Neuronal stem cell (in vitro differentiated cells): Measurements from ENCODE around the gene OR2AT4.
"Not testable (repeated sequence)": the region's sequence is repeated elsewhere in the genome, so short reads cannot be mapped to it uniquely, and the experiment has no call there.

Experiments used
- DNase-seq: peaks from one replicate; pipeline ENCODE4 v3.0.0-alpha.2; 2013; ENCODE audit warnings: low spot score
- H2AFZ ChIP-seq: one replicate; pipeline ENCODE4 v1.6.1; 2013; ENCODE audit warnings: mild to moderate bottlenecking, low read length, inconsistent platforms
- H2AK5ac ChIP-seq: 2 replicates; pipeline ENCODE4 v1.6.1; 2013; ENCODE audit warnings: low read depth, mild to moderate bottlenecking, inconsistent platforms, low read length, moderate library complexity, mixed read lengths
- H2BK120ac ChIP-seq: 2 replicates; pipeline ENCODE4 v1.6.1; 2013; ENCODE audit warnings: low read depth, mild to moderate bottlenecking, inconsistent platforms, low read length, moderate library complexity, mixed read lengths
- H2BK12ac ChIP-seq: one replicate; pipeline ENCODE4 v1.6.1; 2013; ENCODE audit warnings: low read length, inconsistent platforms
- H2BK15ac ChIP-seq: 2 replicates; pipeline ENCODE4 v1.6.1; 2013; ENCODE audit warnings: mild to moderate bottlenecking, low read length, inconsistent platforms, mixed read lengths
- H2BK5ac ChIP-seq: one replicate; pipeline ENCODE4 v1.6.1; 2013; ENCODE audit warnings: inconsistent platforms, mild to moderate bottlenecking, low read length, moderate library complexity
- H3K14ac ChIP-seq: one replicate; pipeline ENCODE4 v1.6.1; 2013; ENCODE audit warnings: low read length, inconsistent platforms
- H3K18ac ChIP-seq: 2 replicates; pipeline ENCODE4 v1.6.1; 2013; ENCODE audit warnings: low read length, inconsistent platforms
- H3K23ac ChIP-seq: 2 replicates; pipeline ENCODE4 v1.6.1; 2013; ENCODE audit warnings: low read depth, mild to moderate bottlenecking, mixed read lengths, low read length, inconsistent platforms; ENCODE audit not compliant: poor library complexity
- H3K27ac ChIP-seq: replicated peaks from 3 replicates; pipeline ENCODE4 v1.5.1; 2013; ENCODE audit warnings: low read length, inconsistent platforms
- H3K27me3 ChIP-seq, 3 experiments: 2 replicates each; pipeline ENCODE4 v1.6.1; 2013; ENCODE audit warnings: low read length in 3 of 3, mild to moderate bottlenecking in 2 of 3, inconsistent platforms in 1 of 3, low read depth in 1 of 3, mixed read lengths in 1 of 3, moderate library complexity in 1 of 3; ENCODE audit not compliant: control insufficient read depth in 3 of 3, insufficient read depth in 3 of 3
- H3K36me3 ChIP-seq, 2 donors: replicated peaks in 1 of 2; 2 replicates each; pipeline ENCODE4 v1.6.1; 2013; ENCODE audit warnings: low read length in 2 of 2; ENCODE audit not compliant: control insufficient read depth in 2 of 2, insufficient read depth in 2 of 2
- H3K4ac ChIP-seq: 2 replicates; pipeline ENCODE4 v1.6.1; 2013; ENCODE audit warnings: inconsistent platforms, mild to moderate bottlenecking, low read length, moderate library complexity
- H3K4me1 ChIP-seq, 2 donors: 1 replicate in 1 of 2; 2 replicates in 1 of 2; pipeline ENCODE4 v1.6.1; 2013; ENCODE audit warnings: low read length in 2 of 2, low read depth in 1 of 2; ENCODE audit not compliant: control insufficient read depth in 2 of 2, insufficient read depth in 1 of 2
- H3K4me2 ChIP-seq: one replicate; pipeline ENCODE4 v1.6.1; 2013; ENCODE audit warnings: mild to moderate bottlenecking, low read length, inconsistent platforms; ENCODE audit not compliant: insufficient read depth, poor library complexity, severe bottlenecking
- H3K4me3 ChIP-seq, 2 donors: 2 replicates each; pipeline ENCODE4 v1.5.1; 2013; ENCODE audit warnings: low read length in 2 of 2, mild to moderate bottlenecking in 2 of 2, inconsistent platforms in 1 of 2, moderate library complexity in 1 of 2
- H3K79me1 ChIP-seq: one replicate; pipeline ENCODE4 v1.6.1; 2013; ENCODE audit warnings: low read depth, mild to moderate bottlenecking, inconsistent platforms, low read length, moderate library complexity
- H3K9ac ChIP-seq: one replicate; pipeline ENCODE4 v1.6.1; 2013; ENCODE audit warnings: mild to moderate bottlenecking, low read depth, low read length, inconsistent platforms; ENCODE audit not compliant: poor library complexity
- H3K9me3 ChIP-seq, 2 donors: replicated peaks in 1 of 2; 2 replicates each; pipeline versions ENCODE3 to v1.6.1; 2013; ENCODE audit warnings: low read length in 2 of 2, mild to moderate bottlenecking in 2 of 2, inconsistent platforms in 1 of 2, low read depth in 1 of 2, mixed read lengths in 1 of 2, moderate library complexity in 1 of 2; ENCODE audit not compliant: control insufficient read depth in 2 of 2, insufficient read depth in 1 of 2
- H4K8ac ChIP-seq: one replicate; pipeline ENCODE4 v1.6.1; 2013; ENCODE audit warnings: low read depth, mild to moderate bottlenecking, inconsistent platforms, low read length, moderate library complexity
- H4K91ac ChIP-seq: one replicate; pipeline ENCODE4 v1.6.1; 2013; ENCODE audit warnings: low read length, low read depth, mild to moderate bottlenecking, inconsistent platforms; ENCODE audit not compliant: poor library complexity
- WGBS, 2 donors: extraction: QIAGEN DNeasy Blood & Tissue Kit; methylation state at CpG; one replicate each; pipeline ENCODE4 v1.1.7; 2013; ENCODE audit warnings: missing lambda C conversion rate in 2 of 2, mixed read lengths in 1 of 2; ENCODE audit not compliant: insufficient read length in 2 of 2, insufficient replicate concordance in 1 of 2; ENCODE audit errors: extremely low coverage in 2 of 2; 5-methylcytosine and 5-hydroxymethylcytosine counted together

Gene OR2AT4

DNA sequence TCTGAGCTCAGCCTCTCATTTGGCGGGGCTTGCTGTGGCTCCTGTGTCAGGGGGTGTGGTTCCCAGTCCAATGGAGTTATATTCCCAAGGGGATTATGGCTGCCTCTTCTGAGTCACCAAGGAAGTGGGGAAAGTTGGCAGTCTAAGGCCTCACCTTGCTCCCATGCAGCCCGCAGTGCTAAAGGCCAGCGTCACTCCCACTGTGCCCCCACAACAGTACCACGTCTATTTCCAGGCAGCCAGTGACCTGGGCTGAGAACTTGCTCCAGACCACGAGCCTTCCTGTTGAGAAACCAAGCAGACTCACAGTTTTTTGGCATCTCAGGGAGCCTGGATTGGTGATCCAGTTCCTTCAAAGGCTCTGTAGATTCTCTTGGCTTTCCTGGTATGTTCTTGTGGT lies 45.6 kb downstream of the OR2AT4 start:
- no peak overlapping the region for H2BK12ac ChIP-seq
- H3K18ac ChIP-seq: no peak overlapping the region
- no peak overlapping the region for H2BK120ac ChIP-seq
- H3K4ac ChIP-seq: no peak overlapping the region
- no peaks in the 10 kb centered on the region for H3K36me3 ChIP-seq
- no peak overlapping the region for H3K4me2 ChIP-seq
- H2AK5ac ChIP-seq: no peak overlapping the region
- H3K14ac ChIP-seq: no peak overlapping the region
- no peaks in the 10 kb centered on the region for H3K27me3 ChIP-seq
- H3K27ac ChIP-seq: no peak overlapping the region
- peaks cover 0 to 3% of the 10 kb centered on the region in 2 donors for H3K9me3 ChIP-seq
- H3K4me3 ChIP-seq: no peak overlapping the region
- H4K8ac ChIP-seq: no peak overlapping the region
- H3K79me1 ChIP-seq: no peaks in the 10 kb centered on the region
- H2BK15ac ChIP-seq: no peak overlapping the region
- WGBS, 2 donors: no CpG with 5 or more reads among the region's 5 CpGs
- DNase-seq: no peak
- H4K91ac ChIP-seq: no peak overlapping the region
- H3K4me1 ChIP-seq: no peaks in the 10 kb centered on the region
- H3K9ac ChIP-seq: no peak overlapping the region
- no peak overlapping the region for H3K23ac ChIP-seq
- no peak overlapping the region for H2AFZ ChIP-seq
- no peak overlapping the region for H2BK5ac ChIP-seq

DNA sequence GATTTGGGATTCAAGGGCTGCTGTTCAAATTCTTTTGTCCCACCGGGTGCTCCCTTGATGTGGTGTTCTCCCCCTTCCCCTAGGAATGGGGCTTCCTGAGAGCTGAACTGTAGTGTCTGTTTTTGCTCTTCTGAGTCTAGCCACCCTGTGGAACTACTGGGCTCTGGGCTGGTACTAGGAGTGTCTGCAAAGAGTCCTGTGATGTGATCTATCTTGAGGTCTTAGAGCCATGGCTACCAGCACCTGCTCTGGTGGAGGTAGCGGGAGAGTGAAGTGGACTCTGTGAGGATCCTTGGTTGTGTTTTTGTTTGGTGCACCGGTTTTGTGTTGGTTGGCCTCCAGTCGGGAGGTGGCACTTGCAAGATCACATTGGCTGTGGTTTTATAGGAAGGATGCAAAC lies 46.2 kb downstream of the OR2AT4 start:
- no peaks in the 10 kb centered on the region for H3K79me1 ChIP-seq
- H3K9me3 ChIP-seq: peaks cover 0 to 3% of the 10 kb centered on the region in 2 donors
- no peak overlapping the region for H2BK12ac ChIP-seq
- no peak overlapping the region for H3K4me2 ChIP-seq
- H2AFZ ChIP-seq: no peak overlapping the region
- no peaks in the 10 kb centered on the region for H3K4me1 ChIP-seq
- no peak overlapping the region for H4K8ac ChIP-seq
- H3K9ac ChIP-seq: no peak overlapping the region
- no peak overlapping the region for H2AK5ac ChIP-seq
- no peak overlapping the region for H2BK5ac ChIP-seq
- H3K36me3 ChIP-seq: no peaks in the 10 kb centered on the region
- H3K27ac ChIP-seq: no peak overlapping the region
- no peak overlapping the region for H2BK120ac ChIP-seq
- no CpG with 5 or more reads among the region's 4 CpGs for WGBS, 2 donors
- DNase-seq: no peak
- no peak overlapping the region for H3K4ac ChIP-seq
- no peak overlapping the region for H3K18ac ChIP-seq
- no peak overlapping the region for H3K23ac ChIP-seq
- no peak overlapping the region for H2BK15ac ChIP-seq
- no peak overlapping the region for H3K14ac ChIP-seq
- no peak overlapping the region for H3K4me3 ChIP-seq
- H3K27me3 ChIP-seq: no peaks in the 10 kb centered on the region
- H4K91ac ChIP-seq: no peak overlapping the region

DNA sequence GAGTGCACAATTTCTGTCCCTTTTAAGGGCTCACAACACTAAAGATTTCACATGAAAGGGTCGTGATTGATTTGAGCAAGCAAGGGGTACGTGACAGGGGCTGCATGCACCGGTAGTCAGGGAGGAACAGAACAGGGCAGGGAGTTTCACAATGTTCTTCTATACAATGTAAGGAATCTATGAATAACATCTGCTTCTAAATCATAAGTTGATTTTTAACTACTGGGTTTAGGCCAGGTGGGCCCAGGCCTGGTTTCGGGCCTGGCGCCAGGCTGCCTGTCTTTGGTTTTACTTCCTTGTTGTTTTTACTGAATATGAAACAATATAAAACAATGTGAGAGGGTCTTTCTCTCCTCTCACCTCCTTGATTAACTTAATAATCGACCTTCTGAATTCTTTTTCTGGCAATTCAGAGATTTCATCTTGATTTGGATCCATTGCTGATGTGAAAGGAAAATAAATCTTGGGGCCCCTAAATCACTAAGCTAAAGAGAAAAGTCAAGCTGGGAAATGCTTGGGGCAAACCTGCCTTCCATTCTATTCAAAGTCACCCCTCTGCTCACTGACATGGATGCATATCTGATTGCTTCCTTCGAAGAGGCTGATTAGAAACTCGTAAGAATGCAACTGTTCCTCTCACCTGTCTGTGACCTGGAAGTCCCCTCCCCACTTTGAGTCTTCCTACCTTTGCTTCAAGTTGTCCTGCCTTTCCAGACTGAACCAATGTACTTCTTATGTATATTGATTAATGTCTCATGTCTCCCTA lies 47.0 kb downstream of the OR2AT4 start:
- H2BK12ac ChIP-seq: not testable (repeated sequence)

DNA sequence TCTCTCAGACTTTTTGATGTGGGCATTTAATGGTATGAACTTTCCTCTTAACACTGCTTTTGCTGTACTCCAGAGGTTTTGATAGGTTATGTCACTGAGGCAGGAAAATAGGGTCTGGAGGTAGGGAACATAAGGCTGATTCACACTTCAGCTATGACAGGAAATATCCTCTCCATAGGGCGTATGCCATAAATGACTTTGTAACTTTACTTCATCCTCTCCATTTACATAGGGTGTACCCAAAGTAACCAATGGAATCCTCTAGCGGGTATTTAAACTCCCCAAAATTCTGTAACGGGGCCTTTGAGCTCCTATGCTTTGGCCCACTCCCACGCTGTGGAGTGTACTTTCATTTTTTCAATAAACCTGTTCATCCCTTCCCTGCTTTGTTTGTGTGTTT lies 49.5 kb downstream of the OR2AT4 start:
- no peak overlapping the region for H3K4ac ChIP-seq
- H3K9me3 ChIP-seq: peaks cover 0 to under 1% of the 10 kb centered on the region in 2 donors
- H2BK120ac ChIP-seq: no peak overlapping the region
- no peak overlapping the region for H4K8ac ChIP-seq
- no peaks in the 10 kb centered on the region for H3K36me3 ChIP-seq
- no peaks in the 10 kb centered on the region for H3K27me3 ChIP-seq
- H3K9ac ChIP-seq: no peak overlapping the region
- no peak overlapping the region for H3K4me3 ChIP-seq
- no peak overlapping the region for H3K4me2 ChIP-seq
- H2AFZ ChIP-seq: no peak overlapping the region
- no peak overlapping the region for H2AK5ac ChIP-seq
- H3K79me1 ChIP-seq: no peaks in the 10 kb centered on the region
- H4K91ac ChIP-seq: no peak overlapping the region
- no peak overlapping the region for H3K14ac ChIP-seq
- H3K27ac ChIP-seq: no peak overlapping the region
- DNase-seq: no peak
- H3K18ac ChIP-seq: no peak overlapping the region
- no peak overlapping the region for H2BK15ac ChIP-seq
- no peak overlapping the region for H2BK12ac ChIP-seq
- WGBS, 2 donors: no CpG with 5 or more reads among the region's 4 CpGs
- H3K4me1 ChIP-seq: no peaks in the 10 kb centered on the region
- H3K23ac ChIP-seq: no peak overlapping the region
- H2BK5ac ChIP-seq: no peak overlapping the region

More for the DNA sequence above, 47.0 kb downstream of the OR2AT4 start:
- not testable (repeated sequence) for H2AK5ac ChIP-seq, H4K91ac ChIP-seq, H3K36me3 ChIP-seq, H3K9ac ChIP-seq, H2BK120ac ChIP-seq, H3K27ac ChIP-seq, H2AFZ ChIP-seq, H3K14ac ChIP-seq, H3K9me3 ChIP-seq, H3K27me3 ChIP-seq, H3K23ac ChIP-seq, H3K4me3 ChIP-seq, H3K79me1 ChIP-seq, H3K4ac ChIP-seq, H3K4me2 ChIP-seq, H4K8ac ChIP-seq, H2BK15ac ChIP-seq, DNase-seq, H3K4me1 ChIP-seq, H2BK5ac ChIP-seq, H3K18ac ChIP-seq
- no CpG with 5 or more reads among the region's 8 CpGs for WGBS, 2 donors
